ENCODE measurements around the gene GABBR2.

Gene GABBR2

DNA sequence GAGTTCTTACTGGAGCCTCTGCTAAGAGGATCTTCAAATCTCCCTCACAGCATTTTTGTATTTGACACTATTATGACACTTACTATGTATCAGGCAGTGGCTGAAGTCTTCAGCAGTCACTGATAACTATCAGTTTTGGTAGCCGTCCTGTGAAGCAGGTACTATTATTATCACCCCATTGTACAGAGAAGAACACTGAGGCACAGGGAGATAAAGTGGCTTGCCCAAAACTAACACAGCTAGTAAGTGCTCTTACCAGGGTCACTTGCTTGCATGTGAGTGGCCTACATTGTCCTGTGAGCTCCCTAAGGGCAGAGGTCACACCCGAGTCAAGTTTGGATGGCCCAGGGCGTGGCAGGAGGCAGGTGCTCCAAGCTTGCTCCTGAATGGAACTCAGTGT lies 16.8 kb downstream of the GABBR2 start:
- Histone ChIP-seq H3K79me1 (ENCODE audit: low read length) (peaks cover 6% of the 10 kb centered on the region), H3K18ac (ENCODE audit: low read length) (no peak overlapping the region), H3K36me3 (ENCODE audit: control insufficient read depth in 1 of 2, insufficient read depth in 2 of 2, low read length in 2 of 2) (no peaks in the 10 kb centered on the region), H3K14ac (ENCODE audit: low read length) (no peak overlapping the region), H2BK5ac (ENCODE audit: low read depth, low read length, poor library complexity) (no peak overlapping the region), H3K9me3 (ENCODE audit: insufficient read depth, low read depth, low read length) (no peaks in the 10 kb centered on the region), H4K91ac (ENCODE audit: low read depth, low read length) (no peak overlapping the region), H3K4me2 (ENCODE audit: low read length) (no peak overlapping the region), H2AFZ (ENCODE audit: insufficient read depth, low read length, poor library complexity) (no peak overlapping the region), H2BK12ac (ENCODE audit: low read length) (no peak overlapping the region), H2AK5ac (ENCODE audit: low read length) (no peak overlapping the region), H3K79me2 (ENCODE audit: control insufficient read depth, insufficient read depth, low read length, poor library complexity) (no peaks in the 10 kb centered on the region), H4K12ac (ENCODE audit: low read depth, low read length) (no peak overlapping the region), H3K27me3 (ENCODE audit: insufficient read depth, low read length) (no peaks in the 10 kb centered on the region), H4K8ac (ENCODE audit: low read depth, low read length) (no peak overlapping the region), H3K4me3 (ENCODE audit: low read depth, low read length) (no peak overlapping the region), H3K4ac (ENCODE audit: low read depth, low read length) (no peak overlapping the region), H3K23ac (ENCODE audit: low read length) (no peak overlapping the region), H3K27ac (ENCODE audit: low read depth, low read length) (no peak overlapping the region), H3K4me1 (ENCODE audit: control insufficient read depth in 1 of 2, insufficient read depth in 2 of 2, low read length in 2 of 2) (peaks cover 11 to 12% of the 10 kb centered on the region in 2 experiments), H3K9ac (ENCODE audit: low read length) (no peak overlapping the region), H2BK120ac (ENCODE audit: insufficient read depth, low read length, poor library complexity) (no peak overlapping the region)
- no peak for DNase-seq
- whole genome bisulfite sequencing (ENCODE audit: extremely low coverage, insufficient coverage, insufficient read length) = no CpG with 5 or more reads among the region's 3 CpGs

DNA sequence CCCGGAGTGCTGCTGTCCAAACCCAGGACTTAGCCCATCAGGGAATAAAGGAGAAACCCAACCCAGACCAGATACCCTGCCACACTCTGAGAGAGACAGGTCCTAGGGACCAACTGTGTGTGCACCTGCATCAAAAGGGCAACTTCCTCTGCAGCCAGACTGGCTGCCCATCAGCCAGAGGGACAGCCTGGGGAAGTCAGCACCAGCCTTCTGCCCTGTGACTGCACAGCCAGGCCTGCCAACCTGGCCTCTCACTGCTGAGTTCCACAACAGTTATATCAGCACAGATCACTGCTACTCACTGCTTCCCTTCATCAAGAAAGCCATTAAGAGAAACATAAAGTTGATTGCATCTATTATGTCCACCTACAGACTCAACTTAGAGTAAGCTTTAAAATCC lies 18.0 kb downstream of the GABBR2 start:
- Histone ChIP-seq H2BK12ac (ENCODE audit: low read length) (no peak overlapping the region), H3K79me2 (ENCODE audit: control insufficient read depth, insufficient read depth, low read length, poor library complexity) (peaks cover 2% of the 10 kb centered on the region), H3K4me3 (ENCODE audit: low read depth, low read length) (no peak overlapping the region), H4K91ac (ENCODE audit: low read depth, low read length) (no peak overlapping the region), H3K36me3 (ENCODE audit: control insufficient read depth in 1 of 2, insufficient read depth in 2 of 2, low read length in 2 of 2) (no peaks in the 10 kb centered on the region), H3K23ac (ENCODE audit: low read length) (no peak overlapping the region), H3K4ac (ENCODE audit: low read depth, low read length) (no peak overlapping the region), H3K14ac (ENCODE audit: low read length) (no peak overlapping the region), H3K79me1 (ENCODE audit: low read length) (peaks cover 10% of the 10 kb centered on the region), H2AFZ (ENCODE audit: insufficient read depth, low read length, poor library complexity) (no peak overlapping the region), H3K27me3 (ENCODE audit: insufficient read depth, low read length) (no peaks in the 10 kb centered on the region), H2AK5ac (ENCODE audit: low read length) (no peak overlapping the region), H3K9me3 (ENCODE audit: insufficient read depth, low read depth, low read length) (no peaks in the 10 kb centered on the region), H3K27ac (ENCODE audit: low read depth, low read length) (no peak overlapping the region), H3K4me1 (ENCODE audit: control insufficient read depth in 1 of 2, insufficient read depth in 2 of 2, low read length in 2 of 2) (peaks cover 15 to 16% of the 10 kb centered on the region in 2 experiments), H3K18ac (ENCODE audit: low read length) (no peak overlapping the region), H3K4me2 (ENCODE audit: low read length) (no peak overlapping the region), H4K8ac (ENCODE audit: low read depth, low read length) (no peak overlapping the region), H2BK5ac (ENCODE audit: low read depth, low read length, poor library complexity) (no peak overlapping the region), H3K9ac (ENCODE audit: low read length) (no peak overlapping the region), H4K12ac (ENCODE audit: low read depth, low read length) (no peak overlapping the region), H2BK120ac (ENCODE audit: insufficient read depth, low read length, poor library complexity) (no peak overlapping the region)
- no CpG with 5 or more reads among the region's 1 CpG for WGBS (ENCODE audit: extremely low coverage, insufficient coverage, insufficient read length)
- no peak for DNase-seq

GRCh38 chr9:98688710-98689495 lies 19.8 kb downstream of the GABBR2 start:
- DNase-seq = peak; percentile 44 to 72
- Histone ChIP-seq H3K79me2 (ENCODE audit: control insufficient read depth, insufficient read depth, low read length, poor library complexity) (peaks cover 2% of the 10 kb centered on the region), H2AK5ac (ENCODE audit: low read length) (no peak overlapping the region), H4K91ac (ENCODE audit: low read depth, low read length) (no peak overlapping the region), H3K14ac (ENCODE audit: low read length) (no peak overlapping the region), H3K4ac (ENCODE audit: low read depth, low read length) (no peak overlapping the region), H3K9ac (ENCODE audit: low read length) (no peak overlapping the region), H3K18ac (ENCODE audit: low read length) (no peak overlapping the region), H2BK12ac (ENCODE audit: low read length) (no peak overlapping the region), H2AFZ (ENCODE audit: insufficient read depth, low read length, poor library complexity) (no peak overlapping the region), H4K12ac (ENCODE audit: low read depth, low read length) (no peak overlapping the region), H4K8ac (ENCODE audit: low read depth, low read length) (no peak overlapping the region), H3K23ac (ENCODE audit: low read length) (no peak overlapping the region), H3K27me3 (ENCODE audit: insufficient read depth, low read length) (no peaks in the 10 kb centered on the region), H3K9me3 (ENCODE audit: insufficient read depth, low read depth, low read length) (no peaks in the 10 kb centered on the region), H3K27ac (ENCODE audit: low read depth, low read length) (no peak overlapping the region), H3K4me3 (ENCODE audit: low read depth, low read length) (no peak overlapping the region), H2BK120ac (ENCODE audit: insufficient read depth, low read length, poor library complexity) (no peak overlapping the region), H3K4me2 (ENCODE audit: low read length) (no peak overlapping the region), H3K36me3 (ENCODE audit: control insufficient read depth in 1 of 2, insufficient read depth in 2 of 2, low read length in 2 of 2) (no peaks in the 10 kb centered on the region), H3K4me1 (ENCODE audit: control insufficient read depth in 1 of 2, insufficient read depth in 2 of 2, low read length in 2 of 2) (peaks cover 15 to 16% of the 10 kb centered on the region in 2 experiments), H2BK5ac (ENCODE audit: low read depth, low read length, poor library complexity) (no peak overlapping the region), H3K79me1 (ENCODE audit: low read length) (peaks cover 10% of the 10 kb centered on the region)
- no CpG with 5 or more reads among the region's 7 CpGs for WGBS (ENCODE audit: extremely low coverage, insufficient coverage, insufficient read length)

DNA sequence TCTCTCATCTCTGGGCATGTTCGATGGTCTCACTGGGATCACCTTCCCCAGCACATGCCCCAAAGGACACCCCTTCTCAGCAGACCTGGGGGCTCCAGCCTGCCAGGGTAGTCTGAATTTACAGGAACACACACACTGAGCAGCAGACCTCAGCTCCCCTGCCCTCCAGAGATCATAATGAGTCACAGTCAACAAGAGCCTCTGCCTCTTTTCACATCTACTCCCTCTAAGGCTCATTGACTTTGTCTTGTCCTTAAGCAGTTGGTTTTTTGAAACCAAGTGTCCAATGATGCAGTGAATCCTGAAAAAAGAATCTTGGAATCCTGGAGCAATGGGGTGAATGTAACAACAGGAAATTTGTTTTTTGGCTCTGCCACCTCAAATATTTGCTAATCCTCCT lies 20.8 kb downstream of the GABBR2 start:
- peak overlapping the region; percentile 41 for H2BK12ac ChIP-seq (ENCODE audit: low read length)
- no peak overlapping the region for H3K4me3 ChIP-seq (ENCODE audit: low read depth, low read length)
- peak overlapping the region; percentile 35 for H2BK120ac ChIP-seq (ENCODE audit: insufficient read depth, low read length, poor library complexity)
- whole genome bisulfite sequencing (ENCODE audit: extremely low coverage, insufficient coverage, insufficient read length) = no CpG with 5 or more reads among the region's 1 CpG
- H3K14ac ChIP-seq (ENCODE audit: low read length) = peak overlapping the region; percentile 47
- H3K9ac ChIP-seq (ENCODE audit: low read length) = no peak overlapping the region
- H3K27ac ChIP-seq (ENCODE audit: low read depth, low read length) = peak overlapping the region; percentile 79
- H3K23ac ChIP-seq (ENCODE audit: low read length) = peak overlapping the region; percentile 1
- H2AK5ac ChIP-seq (ENCODE audit: low read length) = no peak overlapping the region
- H2AFZ ChIP-seq (ENCODE audit: insufficient read depth, low read length, poor library complexity) = no peak overlapping the region
- peak overlapping the region; percentile 38 for H4K91ac ChIP-seq (ENCODE audit: low read depth, low read length)
- no peaks in the 10 kb centered on the region for H3K9me3 ChIP-seq (ENCODE audit: insufficient read depth, low read depth, low read length)
- H4K12ac ChIP-seq (ENCODE audit: low read depth, low read length) = no peak overlapping the region
- peaks cover 15 to 16% of the 10 kb centered on the region in 2 experiments for H3K4me1 ChIP-seq (ENCODE audit: control insufficient read depth in 1 of 2, insufficient read depth in 2 of 2, low read length in 2 of 2)
- DNase-seq = peak; percentile 10 to 52
- peaks cover 2% of the 10 kb centered on the region for H3K79me2 ChIP-seq (ENCODE audit: control insufficient read depth, insufficient read depth, low read length, poor library complexity)
- H3K36me3 ChIP-seq (ENCODE audit: control insufficient read depth in 1 of 2, insufficient read depth in 2 of 2, low read length in 2 of 2) = no peaks in the 10 kb centered on the region
- H3K27me3 ChIP-seq (ENCODE audit: insufficient read depth, low read length) = no peaks in the 10 kb centered on the region
- H2BK5ac ChIP-seq (ENCODE audit: low read depth, low read length, poor library complexity) = peak overlapping the region; percentile 63
- H3K79me1 ChIP-seq (ENCODE audit: low read length) = peaks cover 10% of the 10 kb centered on the region
- H3K18ac ChIP-seq (ENCODE audit: low read length) = peak overlapping the region; percentile 67
- H3K4me2 ChIP-seq (ENCODE audit: low read length) = no peak overlapping the region
- no peak overlapping the region for H4K8ac ChIP-seq (ENCODE audit: low read depth, low read length)
- no peak overlapping the region for H3K4ac ChIP-seq (ENCODE audit: low read depth, low read length)

Data from trophoblast cell (in vitro differentiated cells and primary cell).